Measurements from ENCODE around the gene PRIM2.
"Not testable (repeated sequence)": the region's sequence is repeated elsewhere in the genome, so short reads cannot be mapped to it uniquely, and the experiment has no call there.

GRCh38 chr6:57470148-57470547 lies 152.7 kb downstream of the PRIM2 start:
- TF ChIP-seq EZH2 (optimal IDR thresholded peaks at IDR 0.05; ENCODE audit: low read depth, low read length); CTCF (IDR thresholded peaks at IDR 0.05; ENCODE audit: low read length); EZH2phosphoT487 (IDR thresholded peaks at IDR 0.05; ENCODE audit: low read length): not testable (repeated sequence)
